ENCODE measurements around the gene JCAD. TPM values are rescaled to one million over a fixed set of nuclear protein-coding genes. Genes with fewer than 3 reads are reported as not detected.

The JCAD gene
- total RNA-seq, 1 experiment from 2014 or later = 0.77 TPM

GRCh38 chr10:30036811-30037210 is 22.6 kb downstream of the JCAD start:
- Histone ChIP-seq H3K9me3 (ENCODE audit: control insufficient read depth, low read depth, low read length) (no peaks in the 10 kb centered on the region), H2BK5ac (ENCODE audit: insufficient read length, low read length) (no peak overlapping the region), H3K9ac (ENCODE audit: extremely low read depth, insufficient read length, low read length) (no peak overlapping the region), H2BK20ac (ENCODE audit: low read depth, low read length, poor library complexity, severe bottlenecking) (no peak overlapping the region), H4K20me1 (ENCODE audit: control insufficient read depth, insufficient read depth, insufficient read length) (no peaks in the 10 kb centered on the region), H3K14ac (ENCODE audit: insufficient read depth, low read length) (no peak overlapping the region), H4K8ac (replicated peaks; ENCODE audit: insufficient read length, low read depth, low read length) (no peak overlapping the region), H2BK120ac (ENCODE audit: low read depth, low read length, poor library complexity, severe bottlenecking) (no peak overlapping the region), H3K79me2 (ENCODE audit: insufficient read depth, low read length) (no peaks in the 10 kb centered on the region), H3K23me2 (ENCODE audit: insufficient read length, low read depth, low read length, poor library complexity, severe bottlenecking) (no peaks in the 10 kb centered on the region), H3K18ac (ENCODE audit: insufficient read length, low read depth, low read length) (no peak overlapping the region), H3K23ac (ENCODE audit: insufficient read length, low read depth, low read length) (no peak overlapping the region), H3K56ac (ENCODE audit: insufficient read length, low read depth, low read length) (no peak overlapping the region), H3K79me1 (ENCODE audit: insufficient read depth, low read depth, low read length, poor library complexity, severe bottlenecking) (no peaks in the 10 kb centered on the region), H3K27me3 (ENCODE audit: insufficient read depth, low read length) (no peaks in the 10 kb centered on the region), H3K27ac (ENCODE audit: insufficient read length, low read depth, low read length) (no peak overlapping the region), H3K4ac (ENCODE audit: low read depth, low read length) (no peak overlapping the region), H3K4me2 (ENCODE audit: insufficient read depth, insufficient read length, low read length) (no peak overlapping the region), H2AFZ (ENCODE audit: low read length) (no peak overlapping the region), H3K4me1 (ENCODE audit: insufficient read depth, low read length) (peaks cover 4% of the 10 kb centered on the region; the same call in 1 of the 2 replicates), H2BK12ac (ENCODE audit: insufficient read length, low read depth, low read length) (no peak overlapping the region), H4K5ac (ENCODE audit: insufficient read length, low read depth, low read length) (no peak overlapping the region), H2BK15ac (ENCODE audit: low read depth, low read length) (no peak overlapping the region), H2AK5ac (ENCODE audit: insufficient read length, low read length) (no peak overlapping the region), H4K91ac (ENCODE audit: insufficient read length, low read depth, low read length) (no peak overlapping the region), H3T11ph (ENCODE audit: low read length) (no peak overlapping the region)
- Mint-ChIP-seq H3K9me3 (no peaks in the 10 kb centered on the region), H3K4me3 (no peak overlapping the region), H3K27me3 (ENCODE audit: low read depth) (no peaks in the 10 kb centered on the region; the same call in none of the 2 replicates), H3K27ac (no peak overlapping the region), H3K4me1 (peaks cover 28 to 31% of the 10 kb centered on the region in 2 experiments), H3K36me3 (ENCODE audit: insufficient read depth in 1 of 3, low read depth in 3 of 3) (no peaks in the 10 kb centered on the region)
- no peak for DNase-seq
- WGBS (ENCODE audit: extremely low coverage, insufficient read length, low lambda C conversion rate) = no CpG with 5 or more reads among the region's 8 CpGs
- TF ChIP-seq, protein P1, sequence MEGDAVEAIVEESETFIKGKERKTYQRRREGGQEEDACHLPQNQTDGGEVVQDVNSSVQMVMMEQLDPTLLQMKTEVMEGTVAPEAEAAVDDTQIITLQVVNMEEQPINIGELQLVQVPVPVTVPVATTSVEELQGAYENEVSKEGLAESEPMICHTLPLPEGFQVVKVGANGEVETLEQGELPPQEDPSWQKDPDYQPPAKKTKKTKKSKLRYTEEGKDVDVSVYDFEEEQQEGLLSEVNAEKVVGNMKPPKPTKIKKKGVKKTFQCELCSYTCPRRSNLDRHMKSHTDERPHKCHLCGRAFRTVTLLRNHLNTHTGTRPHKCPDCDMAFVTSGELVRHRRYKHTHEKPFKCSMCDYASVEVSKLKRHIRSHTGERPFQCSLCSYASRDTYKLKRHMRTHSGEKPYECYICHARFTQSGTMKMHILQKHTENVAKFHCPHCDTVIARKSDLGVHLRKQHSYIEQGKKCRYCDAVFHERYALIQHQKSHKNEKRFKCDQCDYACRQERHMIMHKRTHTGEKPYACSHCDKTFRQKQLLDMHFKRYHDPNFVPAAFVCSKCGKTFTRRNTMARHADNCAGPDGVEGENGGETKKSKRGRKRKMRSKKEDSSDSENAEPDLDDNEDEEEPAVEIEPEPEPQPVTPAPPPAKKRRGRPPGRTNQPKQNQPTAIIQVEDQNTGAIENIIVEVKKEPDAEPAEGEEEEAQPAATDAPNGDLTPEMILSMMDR (conservative IDR thresholded peaks at IDR 0.05) = no peak
